IMR-90 (cell line): ENCODE results near the gene TRIM62. TPM values are rescaled to one million over a fixed set of nuclear protein-coding genes. Genes with fewer than 3 reads are reported as not detected.
A peak's percentile ranks its signal among the peaks of the same experiment; 100 is the strongest.

ENCODE experiments used
- ATAC-seq: fragments of 200-7000 bp; cut with Tn5 transposase; 2 replicates; pipeline ENCODE4 v1.9.1; 2020; ENCODE audit warnings: low read depth, mild to moderate bottlenecking, moderate library complexity
- BruUV-seq: library from RNA; stranded (reverse); fragments of 400-500 nt; replicated peaks from 2 replicates; lab custom pipeline; 2021; lab: Mats Ljungman, UMichigan
- CTCF ChIA-PET: fragments of 300-600 bp; formaldehyde crosslinking; extraction: SDS; loops from one replicate; lab custom pipeline; 2021; ENCODE audit warnings: antibody characterized with exemption; lab: Yijun Ruan, JAX
- POLR2A ChIA-PET: fragments of 300-600 bp; sonication (Branson Sonifier 250); formaldehyde crosslinking; loops from one replicate; lab custom pipeline; 2022; ENCODE audit warnings: antibody characterized with exemption; ENCODE audit not compliant: unreplicated experiment; lab: Charles Lee
- DNase-seq: peaks from one replicate; pipeline ENCODE4 v3.0.0; 2013
- H2AFZ ChIP-seq: replicated peaks from 2 replicates; pipeline ENCODE3; 2013; ENCODE audit warnings: low read length, mild to moderate bottlenecking; ENCODE audit not compliant: poor library complexity
- H2AK5ac ChIP-seq: 2 replicates; pipeline ENCODE4 v1.6.1; 2013; ENCODE audit warnings: low read depth, low read length, inconsistent platforms
- H2AK9ac ChIP-seq: replicated peaks from 2 replicates; pipeline ENCODE3; 2013; ENCODE audit warnings: mild to moderate bottlenecking, low read depth, low read length, moderate library complexity; ENCODE audit not compliant: poor library complexity
- H2BK120ac ChIP-seq: 2 replicates; pipeline ENCODE4 v1.6.1; 2013; ENCODE audit warnings: low read depth, low read length, inconsistent platforms
- H2BK15ac ChIP-seq: 3 replicates; pipeline ENCODE4 v1.6.1; 2013; ENCODE audit warnings: low read depth, low read length, inconsistent platforms
- H2BK20ac ChIP-seq: 2 replicates; pipeline ENCODE4 v1.6.1; 2013; ENCODE audit warnings: low read depth, mild to moderate bottlenecking, inconsistent platforms, low read length, moderate library complexity
- H2BK5ac ChIP-seq: 2 replicates; pipeline ENCODE4 v1.6.1; 2013; ENCODE audit warnings: mild to moderate bottlenecking, low read depth, low read length, inconsistent platforms; ENCODE audit not compliant: poor library complexity, severe bottlenecking
- H3K14ac ChIP-seq: replicated peaks from 2 replicates; pipeline ENCODE4 v1.6.1; 2013; ENCODE audit warnings: low read depth, low read length, inconsistent platforms
- H3K18ac ChIP-seq: 2 replicates; pipeline ENCODE4 v1.6.1; 2013; ENCODE audit warnings: low read depth, low read length, control low read depth
- H3K23ac ChIP-seq: 2 replicates; pipeline ENCODE4 v1.6.1; 2013; ENCODE audit warnings: low read depth, low read length, inconsistent platforms
- H3K27ac ChIP-seq: 2 replicates; pipeline ENCODE4 v1.5.1; 2013; ENCODE audit warnings: mild to moderate bottlenecking, control low read depth, low read length; ENCODE audit not compliant: insufficient read depth
- H3K27me3 ChIP-seq: 2 replicates; pipeline ENCODE4 v1.6.1; 2013; ENCODE audit warnings: low read length; ENCODE audit not compliant: control insufficient read depth, insufficient read depth
- H3K36me3 ChIP-seq: 2 replicates; pipeline ENCODE4 v1.6.1; 2013; ENCODE audit warnings: low read length, mixed read lengths; ENCODE audit not compliant: control insufficient read depth, insufficient read depth
- H3K4ac ChIP-seq: 2 replicates; pipeline ENCODE4 v1.6.1; 2013; ENCODE audit warnings: low read depth, low read length, inconsistent platforms
- H3K4me1 ChIP-seq: 2 replicates; pipeline ENCODE4 v1.6.1; 2013; ENCODE audit warnings: low read length, mixed read lengths; ENCODE audit not compliant: control insufficient read depth, insufficient read depth
- H3K4me2 ChIP-seq: 2 replicates; pipeline ENCODE4 v1.6.1; 2013; ENCODE audit warnings: low read depth, mild to moderate bottlenecking, control low read depth, low read length, moderate library complexity
- H3K4me3 ChIP-seq: 2 replicates; pipeline ENCODE4 v1.5.1; 2013; ENCODE audit warnings: low read depth, mild to moderate bottlenecking, control low read depth, low read length, moderate library complexity; ENCODE audit not compliant: insufficient read depth
- H3K56ac ChIP-seq: 2 replicates; pipeline ENCODE4 v1.6.1; 2013; ENCODE audit warnings: low read length, inconsistent platforms; ENCODE audit not compliant: insufficient read depth; ENCODE audit errors: extremely low read depth
- H3K79me1 ChIP-seq, 2 experiments: 2 replicates each; pipeline ENCODE4 v1.6.1; 2013; ENCODE audit warnings: low read length in 2 of 2, inconsistent platforms in 1 of 2, low read depth in 1 of 2
- H3K9ac ChIP-seq: 2 replicates; pipeline ENCODE4 v1.6.1; 2013; ENCODE audit warnings: low read depth, low read length, control low read depth
- H3K9me1 ChIP-seq: 2 replicates; pipeline ENCODE4 v1.6.1; 2013; ENCODE audit warnings: low read length, inconsistent platforms; ENCODE audit not compliant: insufficient read depth
- H3K9me3 ChIP-seq: 2 replicates; pipeline ENCODE4 v1.6.1; 2013; ENCODE audit warnings: low read length; ENCODE audit not compliant: control insufficient read depth, insufficient read depth
- H4K20me1 ChIP-seq: 2 replicates; pipeline ENCODE4 v1.6.1; 2013; ENCODE audit warnings: low read length, inconsistent platforms; ENCODE audit not compliant: insufficient read depth
- H4K5ac ChIP-seq: 2 replicates; pipeline ENCODE4 v1.6.1; 2013; ENCODE audit warnings: mild to moderate bottlenecking, low read depth, low read length, control low read depth
- H4K8ac ChIP-seq, 2 experiments: 2 replicates each; pipeline ENCODE4 v1.6.1; 2013; ENCODE audit warnings: low read depth in 2 of 2, low read length in 2 of 2, control low read depth in 1 of 2, inconsistent platforms in 1 of 2
- H4K91ac ChIP-seq: 2 replicates; pipeline ENCODE4 v1.6.1; 2013; ENCODE audit warnings: low read depth, low read length, inconsistent platforms; ENCODE audit not compliant: insufficient read depth
- BHLHE40 ChIP-seq: fragments of 150-350 bp; IDR thresholded peaks from 2 replicates; pipeline ENCODE4 v1.6.1; 2016; ENCODE audit warnings: mild to moderate bottlenecking, low read depth, low read length
- CEBPB ChIP-seq: IDR thresholded peaks from 2 replicates; pipeline ENCODE4 v1.6.1; 2012; ENCODE audit warnings: low read depth, low read length, improper control_type of control experiment
- CHD1 ChIP-seq: IDR thresholded peaks from 2 replicates; pipeline ENCODE4 v1.6.1; 2012; ENCODE audit warnings: low read depth, low read length, improper control_type of control experiment
- CTCF ChIP-seq: conservative IDR thresholded peaks from 2 replicates; pipeline ENCODE4 v1.5.1; 2012; ENCODE audit warnings: mild to moderate bottlenecking, low read depth, low read length, improper control_type of control experiment
- ELK1 ChIP-seq: fragments of 150-350 bp; IDR thresholded peaks from 2 replicates; pipeline ENCODE4 v1.6.1; 2016; ENCODE audit warnings: low read depth, mild to moderate bottlenecking, low read length, moderate library complexity, borderline replicate concordance
- FOS ChIP-seq: fragments of 150-350 bp; IDR thresholded peaks from 2 replicates; pipeline ENCODE4 v1.6.1; 2016; ENCODE audit warnings: low read depth, low read length
- MAFK ChIP-seq: IDR thresholded peaks from 2 replicates; pipeline ENCODE4 v1.6.1; 2012; ENCODE audit warnings: low read depth, low read length, improper control_type of control experiment
- MAZ ChIP-seq: IDR thresholded peaks from 2 replicates; pipeline ENCODE4 v1.6.1; 2012; ENCODE audit warnings: low read depth, mild to moderate bottlenecking, low read length, improper control_type of control experiment, moderate library complexity, borderline replicate concordance
- POLR2A ChIP-seq: IDR thresholded peaks from 2 replicates; pipeline ENCODE4 v1.6.1; 2012; ENCODE audit warnings: mild to moderate bottlenecking, low read depth, low read length
- RFX5 ChIP-seq: IDR thresholded peaks from 2 replicates; pipeline ENCODE4 v1.8.0; 2012; ENCODE audit warnings: low read depth, mild to moderate bottlenecking, low read length, moderate library complexity
- WGBS, 2 experiments: methylation state at CpG; one replicate each; pipeline versions ENCODE4 v1.1.5 to v1.1.7; 2013; ENCODE audit warnings: missing lambda C conversion rate in 2 of 2; ENCODE audit not compliant: insufficient read length in 1 of 2; ENCODE audit errors: extremely low coverage in 2 of 2; 5-methylcytosine and 5-hydroxymethylcytosine counted together
- dilution Hi-C: fragments of 300-500 bp; cut with HindIII; formaldehyde crosslinking; loops from one replicate; pipeline ENCODE4 v1.14.3; 2018; ENCODE audit warnings: low sequenced_read_pairs; ENCODE audit not compliant: unreplicated experiment
- in situ Hi-C: fragments of 300-500 bp; cut with MboI; formaldehyde crosslinking; loops from 3 replicates; pipeline ENCODE4 v1.14.3; 2019; ENCODE audit warnings: low sequenced_read_pairs, inconsistent platforms, mixed read lengths
- intact Hi-C: fragments of 100-400 bp; cut with micrococcal nuclease; formaldehyde crosslinking; loops from 2 replicates; pipeline ENCODE4 v1.10.0; 2022
- polyA plus RNA-seq, 3 experiments: library from polyadenylated mRNA; depleted of rRNA; stranded (reverse); fragments of >200 nt; gene quantifications; 2 replicates each; pipeline ENCODE4 v1.2.3, GENCODE V29; 2012; ENCODE audit warnings: low replicate concordance in 1 of 3
- total RNA-seq: library from RNA; depleted of rRNA; stranded (reverse); fragments of >200 nt; gene quantifications from 2 replicates; pipeline ENCODE4 v1.2.3, GENCODE V29; 2012

Gene TRIM62
- total and polyA plus RNA-seq, 2 of the 4 experiments (the other 2 are of a cell fraction) = 3.0 to 11.1 TPM

- Histone ChIP-seq H3K27me3 (peaks cover 3% of the 10 kb centered on the region), H3K4me1 (peaks cover 5% of the 10 kb centered on the region; the same call in 1 of the 2 replicates), H3K27ac (no peak overlapping the region), H3K36me3 (no peaks in the 10 kb centered on the region), H4K20me1 (no peaks in the 10 kb centered on the region), H3K56ac (no peak overlapping the region), H4K8ac (no peak overlapping the region), H2AK9ac (no peak overlapping the region), H3K18ac (no peak overlapping the region), H2BK5ac (no peak overlapping the region), H2BK15ac (no peak overlapping the region), H2BK20ac (no peak overlapping the region), H3K4me3 (no peak overlapping the region), H3K23ac (no peak overlapping the region), H2BK120ac (no peak overlapping the region), H3K4ac (no peak overlapping the region), H4K91ac (no peak overlapping the region), H3K9ac (no peak overlapping the region), H3K4me2 (no peak overlapping the region), H2AK5ac (no peak overlapping the region), H2AFZ (no peak overlapping the region), H3K9me1 (0 out of 2 replicates have a peak, but pooled peaks cover 2% of the 10 kb centered on the region), H3K9me3 (no peaks in the 10 kb centered on the region; the same call in 1 of the 2 replicates), H4K5ac (no peak overlapping the region), H3K79me1 (no peaks in the 10 kb centered on the region), H3K14ac (no peak overlapping the region)
- no peak for TF ChIP-seq MAFK
- no peak for TF ChIP-seq RFX5
- TF ChIP-seq FOS = no peak
- no peak for TF ChIP-seq CHD1
- no peak for TF ChIP-seq ELK1
- TF ChIP-seq MAZ = no peak
- no peak for TF ChIP-seq POLR2A
- no peak for TF ChIP-seq CEBPB
- no peak for TF ChIP-seq BHLHE40
- no peak for TF ChIP-seq CTCF
- DNase-seq (peak; percentile 42), ATAC-seq (peak; percentile 49; the same call in 1 of the 2 replicates)
- no TSS peak for BruUV-seq
- 50% methylated on average over 2 of the region's 6 CpGs; no CpG with 5 or more reads in 1 of the 2 experiments for WGBS, 2 experiments
- in situ Hi-C loops (loop anchor here (5.0 kb wide), 1 partner anchor 51 kb away; no protein-coding TSS in a partner anchor), intact Hi-C loops (no loop called here), dilution Hi-C loops (no loop called here)
- ChIA-PET POLR2A (no interaction called here), CTCF (no interaction called here)
These were observed 6.9 kb upstream of the TRIM62 start for GRCh38 chr1:33188572-33189275.
